ENCODE results near the gene ROBO1. TPM values are rescaled to one million over a fixed set of nuclear protein-coding genes. Genes with fewer than 3 reads are reported as not detected.

Gene ROBO1
- total RNA-seq, 1 experiment from 2014 or later, result 35.5 TPM

DNA sequence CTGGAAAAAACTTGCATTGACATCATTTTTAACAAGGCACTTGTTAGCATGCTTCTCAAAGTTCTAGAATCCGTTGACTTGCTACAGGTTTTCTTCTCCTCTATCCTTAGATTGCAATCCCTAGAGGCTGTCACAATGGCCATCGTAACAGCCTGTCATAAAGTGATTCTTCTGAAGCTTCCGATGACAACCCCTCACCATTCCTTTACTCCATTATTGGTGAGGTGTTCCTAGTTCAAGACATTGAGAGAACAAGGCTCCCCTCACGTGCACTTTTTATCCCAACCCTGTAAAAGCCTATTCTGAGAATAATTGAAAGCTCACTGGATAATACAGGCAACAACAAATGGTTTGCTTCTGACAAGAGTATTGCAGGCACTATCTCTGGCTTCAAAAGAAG, 131.4 kb downstream of the ROBO1 start:
- Histone ChIP-seq H3K36me3 (ENCODE audit: low read depth, low read length) (no peaks in the 10 kb centered on the region), H3K9ac (ENCODE audit: low read length) (no peak overlapping the region), H3K79me2 (ENCODE audit: low read length) (no peaks in the 10 kb centered on the region), H3K4me2 (ENCODE audit: low read length) (no peak overlapping the region), H3F3A (ENCODE audit: low read length, unreplicated experiment) (no peaks in the 10 kb centered on the region), H3K9me2 (replicated peaks; ENCODE audit: low read length) (0 out of 2 replicates have a peak, but pooled peaks cover 4% of the 10 kb centered on the region), H4K20me1 (ENCODE audit: low read length) (no peaks in the 10 kb centered on the region), H3K9me3 (ENCODE audit: low read length) (no peaks in the 10 kb centered on the region), H3K27me3 (ENCODE audit: low read length) (no peaks in the 10 kb centered on the region), H3K27ac (ENCODE audit: low read length) (no peak overlapping the region), H2AFZ (ENCODE audit: low read length) (no peak overlapping the region), H3K4me1 (ENCODE audit: insufficient read depth, low read length) (no peaks in the 10 kb centered on the region), H3K4me3 (ENCODE audit: low read length) (no peak overlapping the region)
- no peak for DNase-seq
- TF ChIP-seq, protein P1, sequence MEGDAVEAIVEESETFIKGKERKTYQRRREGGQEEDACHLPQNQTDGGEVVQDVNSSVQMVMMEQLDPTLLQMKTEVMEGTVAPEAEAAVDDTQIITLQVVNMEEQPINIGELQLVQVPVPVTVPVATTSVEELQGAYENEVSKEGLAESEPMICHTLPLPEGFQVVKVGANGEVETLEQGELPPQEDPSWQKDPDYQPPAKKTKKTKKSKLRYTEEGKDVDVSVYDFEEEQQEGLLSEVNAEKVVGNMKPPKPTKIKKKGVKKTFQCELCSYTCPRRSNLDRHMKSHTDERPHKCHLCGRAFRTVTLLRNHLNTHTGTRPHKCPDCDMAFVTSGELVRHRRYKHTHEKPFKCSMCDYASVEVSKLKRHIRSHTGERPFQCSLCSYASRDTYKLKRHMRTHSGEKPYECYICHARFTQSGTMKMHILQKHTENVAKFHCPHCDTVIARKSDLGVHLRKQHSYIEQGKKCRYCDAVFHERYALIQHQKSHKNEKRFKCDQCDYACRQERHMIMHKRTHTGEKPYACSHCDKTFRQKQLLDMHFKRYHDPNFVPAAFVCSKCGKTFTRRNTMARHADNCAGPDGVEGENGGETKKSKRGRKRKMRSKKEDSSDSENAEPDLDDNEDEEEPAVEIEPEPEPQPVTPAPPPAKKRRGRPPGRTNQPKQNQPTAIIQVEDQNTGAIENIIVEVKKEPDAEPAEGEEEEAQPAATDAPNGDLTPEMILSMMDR (conservative IDR thresholded peaks at IDR 0.05; ENCODE audit: low read depth, low read length), result no peak
- no peak for TF ChIP-seq EZH2 (IDR thresholded peaks at IDR 0.05; ENCODE audit: low read length, unreplicated experiment)
- no peak for TF ChIP-seq EZH2phosphoT487 (IDR thresholded peaks at IDR 0.05; ENCODE audit: borderline replicate concordance, low read length)
- POLR2A ChIA-PET (ENCODE audit: unreplicated experiment), result no interaction called here
- CTCF ChIA-PET, result no interaction called here
- ATAC-seq, result no peak
- BruUV-seq (replicated peaks), result no TSS peak
- intact Hi-C loops (cut with micrococcal nuclease), result no loop called here

DNA sequence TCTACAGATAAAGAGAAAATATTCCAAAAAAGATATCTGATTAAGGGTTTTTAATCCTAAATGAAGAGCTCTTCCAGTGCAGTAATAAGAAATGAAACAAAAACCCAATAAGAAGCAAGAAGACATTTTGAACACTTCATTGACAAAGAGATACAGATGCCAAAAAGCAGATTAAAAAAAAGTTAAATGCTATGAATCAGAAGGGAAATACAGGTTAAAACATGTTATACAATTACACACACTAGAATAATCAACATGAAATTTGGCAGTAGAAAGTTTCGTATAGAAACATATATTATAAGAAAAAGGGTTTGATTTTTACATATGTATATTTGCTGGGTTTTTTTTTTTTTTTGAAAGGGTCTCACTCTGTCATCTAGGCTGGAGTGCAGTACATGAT, 135.0 kb downstream of the ROBO1 start:
- intact Hi-C loops (cut with micrococcal nuclease), result no loop called here
- POLR2A ChIA-PET (ENCODE audit: unreplicated experiment), result no interaction called here
- CTCF ChIA-PET, result no interaction called here

DNA sequence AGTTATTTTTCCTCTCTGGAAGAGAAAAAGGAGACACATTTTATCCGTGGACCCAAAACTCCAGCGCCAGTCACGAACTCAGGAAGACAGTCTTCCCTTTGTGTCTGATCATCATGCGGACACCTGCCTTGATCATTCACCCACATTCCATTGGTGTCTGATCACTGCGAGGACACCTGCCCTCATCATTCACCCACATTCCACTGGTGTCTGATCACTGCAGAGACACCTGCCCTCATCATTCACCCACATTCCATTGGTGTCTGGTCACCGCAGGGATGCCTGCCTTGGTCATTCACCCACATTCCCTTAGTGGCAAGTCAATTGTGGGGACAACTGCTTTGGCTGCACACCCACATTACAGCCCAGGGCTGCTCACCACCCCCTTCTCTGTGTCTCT, 148.9 kb downstream of the ROBO1 start:
- intact Hi-C loops (cut with micrococcal nuclease), result no loop called here
- H3K27me3 ChIP-seq (ENCODE audit: low read length), result no peaks in the 10 kb centered on the region
- H4K20me1 ChIP-seq (ENCODE audit: low read length), result no peaks in the 10 kb centered on the region
- BruUV-seq (replicated peaks), result no TSS peak
- TF ChIP-seq EZH2 (IDR thresholded peaks at IDR 0.05; ENCODE audit: low read length, unreplicated experiment), result no peak
- TF ChIP-seq, protein P1 (conservative IDR thresholded peaks at IDR 0.05; ENCODE audit: low read depth, low read length), result no peak
- TF ChIP-seq EZH2phosphoT487 (IDR thresholded peaks at IDR 0.05; ENCODE audit: borderline replicate concordance, low read length), result no peak
- no peaks in the 10 kb centered on the region for H3F3A ChIP-seq (ENCODE audit: low read length, unreplicated experiment)
- no peaks in the 10 kb centered on the region for H3K79me2 ChIP-seq (ENCODE audit: low read length)
- H3K4me2 ChIP-seq (ENCODE audit: low read length), result no peak overlapping the region
- no peak overlapping the region for H3K9ac ChIP-seq (ENCODE audit: low read length)
- no peaks in the 10 kb centered on the region for H3K4me1 ChIP-seq (ENCODE audit: insufficient read depth, low read length)
- no peak overlapping the region for H2AFZ ChIP-seq (ENCODE audit: low read length)
- peaks cover 22% of the 10 kb centered on the region; the same call in 1 of the 2 replicates for H3K9me3 ChIP-seq (ENCODE audit: low read length)
- POLR2A ChIA-PET (ENCODE audit: unreplicated experiment), result no interaction called here
- no peak overlapping the region for H3K27ac ChIP-seq (ENCODE audit: low read length)
- ATAC-seq (no peak), DNase-seq (peak; percentile 42)
- no peak overlapping the region for H3K4me3 ChIP-seq (ENCODE audit: low read length)
- no peaks in the 10 kb centered on the region for H3K9me2 ChIP-seq (replicated peaks; ENCODE audit: low read length)
- CTCF ChIA-PET, result no interaction called here
- no peaks in the 10 kb centered on the region for H3K36me3 ChIP-seq (ENCODE audit: low read depth, low read length)

More for the DNA sequence above, 135.0 kb downstream of the ROBO1 start:
- Histone ChIP-seq H3K4me2 (ENCODE audit: low read length) (no peak overlapping the region), H3K9me2 (replicated peaks; ENCODE audit: low read length) (no peaks in the 10 kb centered on the region), H4K20me1 (ENCODE audit: low read length) (no peaks in the 10 kb centered on the region), H3K79me2 (ENCODE audit: low read length) (no peaks in the 10 kb centered on the region), H3K27ac (ENCODE audit: low read length) (no peak overlapping the region), H3F3A (ENCODE audit: low read length, unreplicated experiment) (no peaks in the 10 kb centered on the region), H3K9me3 (ENCODE audit: low read length) (no peaks in the 10 kb centered on the region), H3K9ac (ENCODE audit: low read length) (no peak overlapping the region), H3K27me3 (ENCODE audit: low read length) (no peaks in the 10 kb centered on the region), H3K36me3 (ENCODE audit: low read depth, low read length) (no peaks in the 10 kb centered on the region), H2AFZ (ENCODE audit: low read length) (no peak overlapping the region), H3K4me3 (ENCODE audit: low read length) (no peak overlapping the region), H3K4me1 (ENCODE audit: insufficient read depth, low read length) (no peaks in the 10 kb centered on the region)
- no peak for ATAC-seq
- BruUV-seq (replicated peaks), result no TSS peak
- TF ChIP-seq EZH2 (IDR thresholded peaks at IDR 0.05; ENCODE audit: low read length, unreplicated experiment) (no peak), EZH2phosphoT487 (IDR thresholded peaks at IDR 0.05; ENCODE audit: borderline replicate concordance, low read length) (no peak)
- TF ChIP-seq, protein P1 (conservative IDR thresholded peaks at IDR 0.05; ENCODE audit: low read depth, low read length), result no peak
- DNase-seq, result no peak

All from PC-3 (cell line).